Heart right ventricle (tissue), 16 donors: ENCODE measurements around the gene MFSD8. TPM values are rescaled to one million over a fixed set of nuclear protein-coding genes. Genes with fewer than 3 reads are reported as not detected.

Source experiments
- ATAC-seq, 8 donors: fragments of 200-7000 bp; cut with Tn5 transposase; one replicate each; pipeline ENCODE4 v1.9.1; 2020; ENCODE audit warnings: mild to moderate bottlenecking in 8 of 8, moderate library complexity in 8 of 8, moderate number of reproducible peaks in 1 of 8
- DNase-seq, 2 donors: peaks; one replicate each; pipeline ENCODE4 v3.0.0-alpha.2; 2020
- H3K27ac ChIP-seq, 10 donors: fragments of 200-600 bp; sonication (generic) in 2 of 10; one replicate each; pipeline versions ENCODE4 v1.5.0 to v1.8.0; 2020 to 2022; ENCODE audit warnings: mild to moderate bottlenecking in 3 of 10
- H3K27me3 ChIP-seq, 7 donors: fragments of 200-600 bp; one replicate each; pipeline ENCODE4 v1.8.0; 2021 to 2022; ENCODE audit warnings: mild to moderate bottlenecking in 2 of 7
- H3K36me3 ChIP-seq, 9 donors: fragments of 200-600 bp; sonication (generic) in 1 of 9; one replicate each; pipeline versions ENCODE4 v1.5.0 to v1.8.0; 2020 to 2022; ENCODE audit warnings: mild to moderate bottlenecking in 2 of 9
- H3K4me1 ChIP-seq, 9 donors: fragments of 200-600 bp; sonication (generic) in 1 of 9; one replicate each; pipeline versions ENCODE4 v1.5.0 to v1.8.0; 2020 to 2022; ENCODE audit warnings: mild to moderate bottlenecking in 4 of 9
- H3K4me3 ChIP-seq, 10 donors: fragments of 200-600 bp; sonication (generic) in 2 of 10; one replicate each; pipeline versions ENCODE4 v1.5.0 to v1.8.0; 2020 to 2022; ENCODE audit warnings: mild to moderate bottlenecking in 7 of 10, moderate library complexity in 2 of 10
- H3K9me3 ChIP-seq, 11 donors: fragments of 200-600 bp in 10 of 11; sonication (generic) in 2 of 11; one replicate each; pipeline versions ENCODE4 v1.5.0 to v1.8.0; 2013 to 2022; ENCODE audit warnings: mild to moderate bottlenecking in 2 of 11, control low read depth in 1 of 11, moderate library complexity in 1 of 11
- WGBS, 2 donors: extraction: QIAGEN DNeasy Blood & Tissue Kit; methylation state at CpG; one replicate each; pipeline ENCODE4 v1.1.7; 2013; ENCODE audit warnings: inconsistent platforms in 1 of 2; 5-methylcytosine and 5-hydroxymethylcytosine counted together
- intact Hi-C, 10 donors: fragments of 100-400 bp; cut with DNase I; formaldehyde crosslinking; loops; one replicate each; pipeline versions ENCODE4 v1.11.1 to v1.14.2; 2022
- polyA plus RNA-seq, 2 donors: library from polyadenylated mRNA; stranded (reverse); fragments of 200-250 nt; gene quantifications; one replicate each; pipeline ENCODE4 v1.2.3, GENCODE V29; 2013
- total RNA-seq, 10 donors: library from RNA; stranded (reverse); fragmentation: NEBNext Ultra II Directional in 3 of 10; extraction: Animal tissue kit (Norgen Biotek cat#: 25700) in 3 of 10; gene quantifications; one replicate each; pipeline versions ENCODE4 v1.2.1 to v1.2.4, GENCODE V29; 2021 to 2023
- TF ChIP-seq, protein P1 (sequence below), 9 donors: fragments of 200-600 bp; sonication (generic) in 2 of 9; IDR thresholded peaks; one replicate each; pipeline versions ENCODE4 v1.5.0 to v1.8.0; 2021 to 2022; ENCODE audit warnings: antibody characterized with exemption in 9 of 9, mild to moderate bottlenecking in 5 of 9, moderate library complexity in 1 of 9
- donor health status: Arrhythmogenic right ventricular cardiomyopathy.
- donor health status: ischemic (EF 13 %, LVEDD 7.1; RV severe dilation, severe dysfunction).
- donor health status: healthy with polysubstance abuse.
- donor health status: DM: no; HTN: yes; CAD: no.
- donor health status: DM: no; HTN: no; CAD: no.
- donor health status: ischemic (EF 25% LVEDD 6.9; RV normal size, moderate dysfunction).
- donor health status: ischemic (EF 25% LVEDD 5.7; RV mildly dilated, moderate dysfunction).
- donor health status: healthy.
- donor health status: DM: yes; HTN: yes; CAD: no.
- donor health status: Ischemic cardiomyopathy.
- donor health status: ischemic (EF 35%, LVEDD 5.7; RV mildly dilated, moderate dysfunction).
- donor health status: nonischemic (EF 11% LVEDD 7.7; RV severe dilation, severe dysfunction).
- donor health status: DM: yes; HTN: yes; CAD: no.
- donor health status: PGD.
- donor health status: ischemic (EF 29% LVEDD 5.4; RV normal size, mild dysfunction).
- donor health status: nonischemic (EF 23%, LVEDD 6.1; RV moderate dilation, normal function).

MFSD8 gene
- total and polyA plus RNA-seq, 12 donors, result 3.7 to 15.0 (median 11.0) TPM

DNA sequence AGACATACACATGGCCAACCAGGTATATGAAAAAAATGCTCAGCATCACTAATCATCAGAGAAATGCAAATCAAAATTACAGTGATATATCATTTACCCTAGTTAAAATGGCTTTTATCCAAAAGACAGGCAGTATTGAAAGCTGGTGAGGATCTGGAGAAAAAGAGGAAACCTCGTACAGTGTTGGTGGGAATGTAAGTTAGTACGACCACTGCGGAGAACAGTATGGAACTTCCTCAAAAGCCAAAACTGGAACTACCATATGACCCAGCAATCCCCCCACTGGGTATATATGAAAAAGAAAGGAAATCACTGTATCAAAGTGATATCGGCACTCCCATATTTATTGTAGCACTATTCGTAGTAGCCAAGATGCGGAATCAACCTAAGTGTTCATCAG is 23.7 kb upstream of the MFSD8 start:
- intact Hi-C loops, result no loop called here
- ATAC-seq, result no peak
- H3K4me1 ChIP-seq, result peaks cover 0 to 11% (median 0%) of the 10 kb centered on the region in 9 donors
- peaks cover 0 to 98% (median 21%) of the 10 kb centered on the region in 9 donors for H3K36me3 ChIP-seq
- H3K4me3 ChIP-seq, result no peak overlapping the region
- TF ChIP-seq, protein P1, sequence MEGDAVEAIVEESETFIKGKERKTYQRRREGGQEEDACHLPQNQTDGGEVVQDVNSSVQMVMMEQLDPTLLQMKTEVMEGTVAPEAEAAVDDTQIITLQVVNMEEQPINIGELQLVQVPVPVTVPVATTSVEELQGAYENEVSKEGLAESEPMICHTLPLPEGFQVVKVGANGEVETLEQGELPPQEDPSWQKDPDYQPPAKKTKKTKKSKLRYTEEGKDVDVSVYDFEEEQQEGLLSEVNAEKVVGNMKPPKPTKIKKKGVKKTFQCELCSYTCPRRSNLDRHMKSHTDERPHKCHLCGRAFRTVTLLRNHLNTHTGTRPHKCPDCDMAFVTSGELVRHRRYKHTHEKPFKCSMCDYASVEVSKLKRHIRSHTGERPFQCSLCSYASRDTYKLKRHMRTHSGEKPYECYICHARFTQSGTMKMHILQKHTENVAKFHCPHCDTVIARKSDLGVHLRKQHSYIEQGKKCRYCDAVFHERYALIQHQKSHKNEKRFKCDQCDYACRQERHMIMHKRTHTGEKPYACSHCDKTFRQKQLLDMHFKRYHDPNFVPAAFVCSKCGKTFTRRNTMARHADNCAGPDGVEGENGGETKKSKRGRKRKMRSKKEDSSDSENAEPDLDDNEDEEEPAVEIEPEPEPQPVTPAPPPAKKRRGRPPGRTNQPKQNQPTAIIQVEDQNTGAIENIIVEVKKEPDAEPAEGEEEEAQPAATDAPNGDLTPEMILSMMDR (IDR thresholded peaks at IDR 0.05), result no peak
- no peaks in the 10 kb centered on the region for H3K9me3 ChIP-seq
- 90 to 100% methylated on average over 6 of the region's 6 CpGs for WGBS, 2 donors
- DNase-seq, result no peak
- no peak overlapping the region for H3K27ac ChIP-seq
- H3K27me3 ChIP-seq, result no peaks in the 10 kb centered on the region

DNA sequence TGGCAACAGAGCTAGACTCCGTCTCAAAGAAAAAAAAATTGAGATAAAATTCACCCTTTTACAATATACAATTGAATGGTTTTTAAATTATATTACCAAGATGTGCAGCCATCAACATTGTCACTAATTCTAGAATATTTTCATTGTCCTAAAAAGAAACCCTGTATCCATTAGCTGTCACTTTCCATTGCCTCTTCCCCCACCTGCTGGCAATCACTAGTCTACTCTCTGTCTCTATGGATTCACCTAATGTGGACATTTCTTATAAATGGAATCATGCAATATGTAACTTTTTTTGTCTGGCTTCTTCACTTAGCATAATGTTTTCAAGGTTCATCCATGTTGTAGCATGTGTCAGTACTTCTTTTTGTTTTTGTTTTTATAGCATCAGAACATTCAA is 21.0 kb upstream of the MFSD8 start:
- intact Hi-C loops, result no loop called here
- peaks cover 0 to 14% (median 0%) of the 10 kb centered on the region in 9 donors for H3K4me1 ChIP-seq
- 95 to 98% methylated on average over 1 of the region's 1 CpG for WGBS, 2 donors
- TF ChIP-seq, protein P1 (IDR thresholded peaks at IDR 0.05), result peak in 2 of 9 donors; percentile 12 to 25
- no peak overlapping the region for H3K4me3 ChIP-seq
- no peak overlapping the region for H3K27ac ChIP-seq
- DNase-seq (no peak), ATAC-seq (no peak)
- H3K9me3 ChIP-seq, result no peaks in the 10 kb centered on the region
- H3K36me3 ChIP-seq, result peaks cover 0 to 78% (median 21%) of the 10 kb centered on the region in 9 donors
- no peaks in the 10 kb centered on the region for H3K27me3 ChIP-seq

DNA sequence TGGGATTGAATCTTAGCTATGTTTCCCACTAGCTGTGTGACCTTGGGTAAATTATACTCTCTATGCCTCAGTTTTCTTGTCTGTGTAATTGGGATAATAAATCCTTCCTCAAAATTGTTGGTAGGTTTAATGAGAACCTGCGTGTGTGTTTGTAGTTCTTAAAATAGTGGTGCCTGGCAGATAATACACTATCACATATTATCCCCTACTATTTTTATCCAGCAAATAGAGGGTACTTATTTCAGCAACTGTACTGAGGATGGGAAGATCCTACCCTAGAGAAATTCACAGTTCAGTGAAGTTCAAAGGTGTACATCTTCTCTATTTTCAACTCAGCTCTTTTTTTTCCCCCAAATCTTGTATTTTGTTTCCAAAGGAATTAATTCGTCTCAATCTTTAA is 17.5 kb upstream of the MFSD8 start:
- H3K9me3 ChIP-seq, result peaks cover 0 to 12% (median 0%) of the 10 kb centered on the region in 11 donors
- DNase-seq, result no peak
- peaks cover 0 to 14% (median 0%) of the 10 kb centered on the region in 9 donors for H3K4me1 ChIP-seq
- peaks cover 0 to 56% (median 20%) of the 10 kb centered on the region in 9 donors for H3K36me3 ChIP-seq
- no peaks in the 10 kb centered on the region for H3K27me3 ChIP-seq
- intact Hi-C loops, result no loop called here
- 67 to 75% methylated on average over 2 of the region's 2 CpGs for WGBS, 2 donors
- peak in 3 of 8 donors; percentile 46 to 76 (median 71) for ATAC-seq
- H3K27ac ChIP-seq, result peak overlapping the region in 1 of 10 donors; percentile 43
- H3K4me3 ChIP-seq, result no peak overlapping the region
- TF ChIP-seq, protein P1 (IDR thresholded peaks at IDR 0.05), result no peak

DNA sequence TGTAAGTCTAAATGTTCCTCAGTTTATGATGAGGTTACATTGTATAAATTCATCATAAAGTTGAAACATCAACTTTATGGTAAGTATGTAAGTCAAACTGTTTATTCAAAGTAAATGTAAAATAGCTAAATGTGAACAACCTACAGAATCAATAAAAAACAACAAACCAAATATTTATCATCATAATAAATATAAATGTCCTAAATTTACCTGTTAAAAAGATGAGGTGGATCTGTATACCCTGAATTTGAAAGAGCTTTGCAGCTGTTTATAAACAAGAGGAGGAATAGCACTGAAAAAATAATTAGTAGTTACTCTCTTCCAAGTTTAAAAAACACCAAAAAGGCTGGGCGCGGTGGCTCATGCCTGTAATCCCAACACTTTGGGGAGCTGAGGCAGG is 14.0 kb upstream of the MFSD8 start:
- Histone ChIP-seq H3K4me3 (no peak overlapping the region), H3K4me1 (peaks cover 0 to 14% (median 0%) of the 10 kb centered on the region in 9 donors), H3K27me3 (no peaks in the 10 kb centered on the region), H3K36me3 (peaks cover 0 to 34% (median 2%) of the 10 kb centered on the region in 9 donors), H3K27ac (no peak overlapping the region), H3K9me3 (peaks cover 0 to 12% (median 0%) of the 10 kb centered on the region in 11 donors)
- TF ChIP-seq, protein P1 (IDR thresholded peaks at IDR 0.05), result no peak
- DNase-seq (no peak), ATAC-seq (no peak)
- intact Hi-C loops, result no loop called here
- WGBS, 2 donors, result 99 to 100% methylated on average over 2 of the region's 2 CpGs
